Measurements from ENCODE around the gene SERPINE2. TPM values are rescaled to one million over a fixed set of nuclear protein-coding genes. Genes with fewer than 3 reads are reported as not detected.

Gene SERPINE2
- total and polyA plus RNA-seq, 2 experiments from 2014 or later: 18.3 to 44.3 TPM

- TF ChIP-seq CTCF (IDR thresholded peaks at IDR 0.05; ENCODE audit: low read depth, low read length): no peak
- no peaks in the 10 kb centered on the region for H3K9me3 ChIP-seq (ENCODE audit: low read depth)
- no peak overlapping the region for H3K27ac ChIP-seq
- H3K27me3 ChIP-seq: no peaks in the 10 kb centered on the region
- DNase-seq (ENCODE audit: low read depth in 1 of 2, low spot score in 1 of 2): peak in 1 of 2 donors; percentile 9
- no peaks in the 10 kb centered on the region for H3K36me3 ChIP-seq
- H3K4me3 ChIP-seq: no peak overlapping the region
- peaks cover 37% of the 10 kb centered on the region for H3K4me1 ChIP-seq (ENCODE audit: low read depth)
Observed at GRCh38 chr2:224032283-224032682, 6.8 kb downstream of the SERPINE2 start.

- no peaks in the 10 kb centered on the region for H3K9me3 ChIP-seq (ENCODE audit: low read depth)
Observed at GRCh38 chr2:224031358-224031970, 7.6 kb downstream of the SERPINE2 start.

GRCh38 chr2:224030786-224031185 lies 8.3 kb downstream of the SERPINE2 start:
- Histone ChIP-seq H3K36me3 (no peaks in the 10 kb centered on the region), H3K9me3 (ENCODE audit: low read depth) (no peaks in the 10 kb centered on the region), H3K27ac (peak overlapping the region; percentile 67), H3K4me1 (ENCODE audit: low read depth) (peaks cover 43% of the 10 kb centered on the region), H3K4me3 (no peak overlapping the region), H3K27me3 (no peaks in the 10 kb centered on the region)
- TF ChIP-seq CTCF (IDR thresholded peaks at IDR 0.05; ENCODE audit: low read depth, low read length): no peak
- DNase-seq (ENCODE audit: low read depth in 1 of 2, low spot score in 1 of 2): no peak

More at GRCh38 chr2:224031358-224031970, 7.6 kb downstream of the SERPINE2 start:
- no peak for TF ChIP-seq CTCF (IDR thresholded peaks at IDR 0.05; ENCODE audit: low read depth, low read length)
- Histone ChIP-seq H3K36me3 (no peaks in the 10 kb centered on the region), H3K4me1 (ENCODE audit: low read depth) (peaks cover 43% of the 10 kb centered on the region), H3K27ac (no peak overlapping the region), H3K27me3 (no peaks in the 10 kb centered on the region), H3K4me3 (no peak overlapping the region)
- DNase-seq (ENCODE audit: low read depth in 1 of 2, low spot score in 1 of 2): no peak

GRCh38 chr2:224029876-224030275 lies 9.2 kb downstream of the SERPINE2 start:
- Histone ChIP-seq H3K9me3 (ENCODE audit: low read depth) (no peaks in the 10 kb centered on the region), H3K4me3 (no peak overlapping the region), H3K36me3 (no peaks in the 10 kb centered on the region), H3K27ac (no peak overlapping the region), H3K4me1 (ENCODE audit: low read depth) (peaks cover 43% of the 10 kb centered on the region), H3K27me3 (no peaks in the 10 kb centered on the region)
- no peak for TF ChIP-seq CTCF (IDR thresholded peaks at IDR 0.05; ENCODE audit: low read depth, low read length)
- no peak for DNase-seq (ENCODE audit: low read depth in 1 of 2, low spot score in 1 of 2)

GRCh38 chr2:224027931-224028330 lies 11.2 kb downstream of the SERPINE2 start:
- peak in 1 of 2 donors; percentile 19 for DNase-seq (ENCODE audit: low read depth in 1 of 2, low spot score in 1 of 2)
- TF ChIP-seq CTCF (IDR thresholded peaks at IDR 0.05; ENCODE audit: low read depth, low read length): no peak
- H3K36me3 ChIP-seq: no peaks in the 10 kb centered on the region
- no peak overlapping the region for H3K27ac ChIP-seq
- H3K9me3 ChIP-seq (ENCODE audit: low read depth): no peaks in the 10 kb centered on the region
- peaks cover 42% of the 10 kb centered on the region for H3K4me1 ChIP-seq (ENCODE audit: low read depth)
- H3K27me3 ChIP-seq: no peaks in the 10 kb centered on the region
- no peak overlapping the region for H3K4me3 ChIP-seq
